Dedifferentiated amniotic fluid mesenchymal stem cell (primary cell): ENCODE results near the gene FASN.

ENCODE experiments used
- DNase-seq: peaks from one replicate; pipeline ENCODE4 v3.0.0-alpha.2; 2016; ENCODE audit errors: extremely low spot score

Gene FASN

GRCh38 chr17:82056729-82057621 lies 41.1 kb downstream of the FASN start:
- DNase-seq = no peak

GRCh38 chr17:82055965-82056728 lies 41.9 kb downstream of the FASN start:
- DNase-seq = no peak

- DNase-seq = no peak
Measured at GRCh38 chr17:82055023-82055964, 42.7 kb downstream of the FASN start.

- DNase-seq = no peak
Measured at GRCh38 chr17:82054351-82055022, 43.5 kb downstream of the FASN start.

- DNase-seq = no peak
Measured at GRCh38 chr17:82053556-82054263, 44.3 kb downstream of the FASN start.

GRCh38 chr17:82053130-82053529 lies 44.9 kb downstream of the FASN start:
- no peak for DNase-seq

- DNase-seq = no peak
Measured at GRCh38 chr17:82052638-82053059, 45.4 kb downstream of the FASN start.

- no peak for DNase-seq
Measured at GRCh38 chr17:82051776-82052637, 46.0 kb downstream of the FASN start, which contains the start of the genes GPS1 and RFNG. Gene GPS1 (plus strand): TSS chr17:82051898. CDS start chr17:82051932, 34 bp downstream. Gene RFNG (minus strand): TSS chr17:82051811. CDS start chr17:82051766, 45 bp downstream.

- no peak for DNase-seq
Measured at GRCh38 chr17:82050761-82051641, 47.0 kb downstream of the FASN start.

GRCh38 chr17:82050152-82050760 lies 47.8 kb downstream of the FASN start:
- DNase-seq = no peak

GRCh38 chr17:82049521-82049971 lies 48.5 kb downstream of the FASN start:
- DNase-seq = no peak

- no peak for DNase-seq
Measured at GRCh38 chr17:82049106-82049505, 48.9 kb downstream of the FASN start.

- DNase-seq = no peak
Measured at GRCh38 chr17:82048571-82048971, 49.5 kb downstream of the FASN start.

GRCh38 chr17:82047914-82048570 lies 50.0 kb downstream of the FASN start:
- DNase-seq = no peak

- DNase-seq = no peak
Measured at GRCh38 chr17:82047379-82047778, 50.7 kb downstream of the FASN start.

- no peak for DNase-seq
Measured at GRCh38 chr17:82046903-82047302, 51.1 kb downstream of the FASN start.

GRCh38 chr17:82045936-82046484 lies 52.0 kb downstream of the FASN start:
- no peak for DNase-seq
